ENCODE data around the gene DYNC1LI2.
A peak's percentile ranks its signal among the peaks of the same experiment; 100 is the strongest.

DYNC1LI2 gene

GRCh38 chr16:66751303-66751991 lies at the start of gene DYNC1LI2:
TSS of gene DYNC1LI2 (minus strand) at chr16:66751609. CDS start at chr16:66751591, 18 bp downstream.
- peak; percentile 94 for TF ChIP-seq CTCF (IDR thresholded peaks at IDR 0.05)

- TF ChIP-seq CTCF (IDR thresholded peaks at IDR 0.05) = no peak
Observed at GRCh38 chr16:66800856-66801255, 49.4 kb upstream of the DYNC1LI2 start.

- TF ChIP-seq CTCF (IDR thresholded peaks at IDR 0.05) = no peak
Observed at GRCh38 chr16:66798161-66798560, 46.8 kb upstream of the DYNC1LI2 start.

GRCh38 chr16:66790130-66790733 lies 38.8 kb upstream of the DYNC1LI2 start:
- no peak for TF ChIP-seq CTCF (IDR thresholded peaks at IDR 0.05)

- no peak for TF ChIP-seq CTCF (IDR thresholded peaks at IDR 0.05)
Observed at GRCh38 chr16:66787427-66787826, 36.0 kb upstream of the DYNC1LI2 start.

- TF ChIP-seq CTCF (IDR thresholded peaks at IDR 0.05) = no peak
Observed at GRCh38 chr16:66786551-66786950, 35.1 kb upstream of the DYNC1LI2 start.

GRCh38 chr16:66776457-66776856 lies 25.0 kb upstream of the DYNC1LI2 start:
- no peak for TF ChIP-seq CTCF (IDR thresholded peaks at IDR 0.05)
